Epithelial cell of prostate (primary cell): ENCODE measurements around the gene TBX5.

Source experiments
- DNase-seq: peaks from one replicate; pipeline ENCODE4 v3.0.0-alpha.2; 2011; ENCODE audit warnings: low read depth, low spot score
- H3K27ac ChIP-seq: fragments of 450-650 bp; 2 replicates; pipeline ENCODE4 v1.5.1; 2017; ENCODE audit warnings: mild to moderate bottlenecking

TBX5 gene

DNA sequence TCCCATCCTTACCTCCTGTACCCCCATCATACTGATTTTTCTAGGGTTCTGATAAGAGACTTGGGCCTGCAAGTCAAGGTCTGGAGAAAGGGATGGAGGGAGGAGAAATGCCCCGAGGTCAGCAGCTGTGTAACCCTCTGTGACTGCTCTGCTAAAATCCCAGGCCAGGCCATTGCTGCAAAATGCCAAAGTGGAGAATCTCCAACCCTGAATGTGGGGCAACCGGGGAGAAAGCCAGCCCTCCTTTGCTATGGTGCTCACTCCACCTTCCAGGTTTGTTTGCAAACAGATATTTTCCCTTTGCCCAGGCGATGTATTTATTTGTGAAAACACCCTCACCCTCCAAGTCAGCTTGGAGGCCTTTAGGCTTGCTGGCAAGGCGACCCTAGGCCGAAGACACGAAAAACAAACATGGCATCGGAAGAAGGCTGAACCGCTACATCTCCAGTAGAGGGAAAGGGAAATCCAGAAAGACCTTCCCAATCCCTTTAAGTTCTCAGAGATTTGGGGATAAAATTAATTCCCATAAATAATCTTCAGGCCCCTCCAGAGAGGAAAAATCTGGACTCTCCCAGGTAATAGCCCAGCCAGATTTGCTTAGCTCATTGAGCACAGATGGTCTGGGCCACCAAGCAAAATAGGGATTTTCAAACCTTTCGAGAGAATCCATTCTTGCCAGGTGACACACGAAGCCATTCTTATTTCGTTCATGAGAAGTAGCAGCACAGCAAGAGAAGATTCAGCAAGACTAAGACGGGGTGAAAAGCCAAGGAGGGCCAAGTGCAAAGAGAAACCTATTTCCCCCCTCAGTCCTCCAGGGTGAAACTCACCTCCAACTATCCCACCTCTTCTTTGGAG, 1.3 kb upstream of the TBX5 start:
- H3K27ac ChIP-seq, result no peak overlapping the region
- DNase-seq, result no peak

DNA sequence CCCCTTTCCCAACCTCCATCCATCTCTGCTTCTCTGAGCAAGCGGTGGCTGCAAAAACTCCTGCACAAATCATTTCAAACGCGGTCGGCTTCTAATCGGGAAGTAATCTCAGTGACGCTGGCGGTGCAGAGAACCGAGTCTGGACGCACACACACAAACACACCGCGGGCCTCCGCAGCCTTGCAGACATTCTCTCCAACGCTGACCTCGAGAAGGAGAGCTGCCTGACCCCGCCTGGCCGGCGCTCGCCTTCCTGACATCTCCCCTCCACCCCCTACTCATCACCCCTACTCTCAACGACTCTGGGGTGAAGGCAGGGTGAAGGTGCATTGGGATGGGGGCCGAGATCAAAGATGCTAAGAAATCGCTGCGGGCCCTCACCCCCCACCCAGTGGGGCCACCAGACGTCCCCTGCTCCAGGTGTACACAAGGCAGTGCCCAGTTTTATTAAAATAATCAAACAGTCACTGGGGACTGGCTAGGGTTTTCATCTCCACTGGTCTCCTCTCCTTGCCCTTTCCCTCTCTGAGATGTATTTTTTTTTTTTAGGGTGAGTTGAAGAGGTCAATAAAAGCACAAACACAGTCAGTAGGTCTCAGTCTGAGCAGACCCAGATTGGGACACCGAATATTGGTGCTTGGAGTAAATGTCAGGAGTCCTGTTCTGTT, 506 bp upstream of the TBX5 start:
- no peak overlapping the region for H3K27ac ChIP-seq
- no peak for DNase-seq

DNA sequence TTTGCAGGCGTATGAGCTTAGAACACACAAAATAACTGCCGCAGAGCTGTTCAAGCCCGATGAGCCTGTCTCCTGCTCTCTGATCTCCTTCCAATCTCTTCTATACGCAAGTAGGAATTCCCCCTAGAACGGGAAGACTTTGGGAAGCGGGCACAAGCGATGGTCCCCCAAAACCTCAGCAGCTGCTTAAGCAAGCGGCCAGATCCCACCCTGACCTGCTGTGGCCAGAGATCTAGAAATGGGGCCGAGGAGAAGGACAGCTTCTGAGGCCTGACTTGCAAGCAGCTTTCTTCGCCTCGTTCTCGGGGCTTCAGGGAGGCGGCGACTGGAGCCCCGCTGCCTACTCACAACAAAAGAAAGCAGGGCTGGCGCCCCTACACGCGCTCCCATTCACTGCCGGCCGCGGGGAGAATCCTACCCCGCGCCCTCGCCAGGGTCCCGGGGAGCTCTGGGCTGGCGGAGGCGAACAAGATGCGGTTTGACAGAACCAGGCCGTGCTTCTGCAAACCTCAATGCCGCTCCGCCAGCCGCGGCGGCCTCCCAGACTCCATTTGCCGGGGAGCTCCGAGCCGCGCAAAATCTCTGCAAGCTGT, 922 bp downstream of the TBX5 start:
- H3K27ac ChIP-seq, result no peak overlapping the region

DNA sequence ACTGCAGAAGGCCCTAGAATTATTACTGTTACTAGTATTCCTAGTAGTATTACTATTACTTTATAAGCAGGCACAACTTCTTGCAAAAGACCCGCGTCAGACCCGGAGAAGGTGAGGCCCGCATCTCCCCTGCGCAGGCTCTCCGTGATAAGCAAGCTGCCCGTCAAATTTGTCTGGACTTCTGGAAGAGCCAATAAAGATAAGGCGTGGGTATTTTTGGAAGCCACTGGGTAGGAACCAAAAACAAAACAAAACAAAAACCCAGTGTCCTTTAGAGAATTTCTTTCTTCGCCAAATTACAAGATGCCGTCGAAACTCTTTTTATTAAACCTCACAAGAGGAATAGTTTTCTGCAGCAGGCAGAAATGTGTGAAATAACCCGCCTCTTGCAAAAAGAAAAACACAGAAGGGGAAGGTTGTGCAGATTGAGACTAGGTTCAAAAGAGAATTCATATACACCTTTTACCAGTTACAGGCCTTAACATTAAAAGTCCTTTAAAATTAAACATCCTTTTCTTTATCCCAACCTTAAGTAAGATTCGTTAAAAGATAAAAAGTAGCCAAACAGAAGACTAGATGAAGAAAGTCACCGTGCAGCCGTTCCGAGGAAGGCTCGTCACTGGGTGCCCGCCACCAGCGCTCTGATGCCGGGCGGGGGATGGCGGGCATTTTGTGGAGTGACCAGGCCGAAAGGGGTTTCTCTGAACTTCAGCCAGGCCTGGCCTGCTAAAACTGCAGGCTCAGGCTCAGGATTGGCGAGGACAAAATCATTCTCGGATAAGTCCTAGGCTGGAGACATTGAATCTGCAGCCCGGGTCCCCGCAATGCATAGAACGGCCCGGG, 1.6 kb downstream of the TBX5 start:
- no peak overlapping the region for H3K27ac ChIP-seq
- DNase-seq, result no peak

More for the DNA sequence above, 922 bp downstream of the TBX5 start:
- no peak for DNase-seq

DNA sequence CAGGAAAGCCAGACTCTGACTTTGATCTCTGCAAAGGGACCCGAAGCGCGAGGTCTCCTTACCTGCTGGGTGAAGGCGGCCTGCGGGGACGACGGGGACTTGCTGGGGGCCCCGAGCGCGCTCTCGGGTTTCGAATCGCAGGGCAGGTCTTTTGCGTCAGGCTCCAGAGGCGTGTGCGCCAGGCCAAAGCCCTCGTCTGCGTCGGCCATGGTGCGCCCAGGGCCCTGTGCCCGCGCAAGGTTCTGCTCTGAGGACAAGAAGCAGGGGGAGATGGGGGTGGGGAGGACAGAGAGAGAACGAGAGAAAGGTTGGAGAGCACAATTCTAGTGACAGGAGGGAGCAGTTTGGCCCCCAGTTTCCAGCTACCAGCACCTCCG, 2.3 kb downstream of the TBX5 start:
- no peak for DNase-seq
- no peak overlapping the region for H3K27ac ChIP-seq

DNA sequence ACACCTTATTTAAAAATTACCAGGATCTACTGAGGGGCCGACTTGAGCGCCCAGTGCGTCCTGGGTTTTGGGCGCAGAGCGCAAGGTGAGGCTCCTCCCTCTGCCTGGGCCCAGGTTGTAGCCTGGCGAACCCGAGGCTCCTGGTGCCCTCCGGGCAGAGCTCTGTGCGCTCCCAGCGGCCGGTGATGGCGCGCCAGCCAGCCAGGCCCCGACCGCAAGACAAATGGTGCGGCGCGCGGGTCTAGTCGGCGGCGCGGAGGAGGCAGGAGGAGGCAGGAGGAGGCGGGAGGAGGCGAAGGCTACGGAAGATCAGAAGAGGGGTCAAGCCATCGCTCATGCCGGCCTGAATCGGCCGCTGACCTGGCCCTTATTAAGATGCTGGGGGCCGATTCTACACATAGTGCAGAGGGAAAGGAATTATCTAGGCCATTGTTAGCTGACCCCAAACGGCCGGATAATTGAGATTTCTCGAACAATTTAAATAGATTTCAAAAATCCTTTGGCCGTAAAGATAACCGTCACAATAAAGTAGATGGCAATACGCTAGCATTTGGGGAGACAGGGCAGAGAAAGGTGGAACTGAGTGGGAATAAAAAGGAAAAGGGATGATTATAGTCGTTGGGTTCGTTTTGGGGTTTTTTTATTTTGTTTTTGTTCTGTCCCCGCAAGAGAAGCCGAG, 2.8 kb downstream of the TBX5 start:
- H3K27ac ChIP-seq, result no peak overlapping the region
- no peak for DNase-seq

DNA sequence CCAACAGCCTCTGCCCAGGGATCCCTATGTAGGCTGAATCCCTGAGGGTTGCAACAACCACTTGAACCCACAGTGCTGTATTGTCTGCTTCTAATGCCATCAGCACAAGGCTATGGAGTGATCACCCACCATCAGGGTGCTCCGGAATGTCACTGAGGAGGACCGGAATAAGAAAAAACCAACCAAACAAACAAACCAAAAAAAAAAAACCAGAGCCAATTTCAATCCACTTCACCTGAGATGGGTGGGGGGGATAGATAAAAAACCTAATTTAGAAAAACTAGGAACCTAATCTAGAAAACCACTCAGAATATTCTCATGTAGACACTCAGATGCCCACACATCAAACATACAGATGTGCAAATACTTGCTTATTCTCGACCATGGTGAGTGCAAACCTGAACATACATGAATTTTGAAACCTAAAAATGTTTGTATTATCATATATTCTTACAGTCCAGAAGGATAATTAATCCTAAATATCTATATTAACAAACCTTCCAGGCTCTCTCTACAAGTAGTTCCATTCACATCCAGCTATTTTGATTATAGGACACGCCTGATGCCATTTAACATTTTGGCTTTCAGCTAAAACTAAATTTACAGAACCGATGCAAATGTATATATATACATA, 3.7 kb downstream of the TBX5 start:
- DNase-seq, result no peak
- H3K27ac ChIP-seq, result no peak overlapping the region

DNA sequence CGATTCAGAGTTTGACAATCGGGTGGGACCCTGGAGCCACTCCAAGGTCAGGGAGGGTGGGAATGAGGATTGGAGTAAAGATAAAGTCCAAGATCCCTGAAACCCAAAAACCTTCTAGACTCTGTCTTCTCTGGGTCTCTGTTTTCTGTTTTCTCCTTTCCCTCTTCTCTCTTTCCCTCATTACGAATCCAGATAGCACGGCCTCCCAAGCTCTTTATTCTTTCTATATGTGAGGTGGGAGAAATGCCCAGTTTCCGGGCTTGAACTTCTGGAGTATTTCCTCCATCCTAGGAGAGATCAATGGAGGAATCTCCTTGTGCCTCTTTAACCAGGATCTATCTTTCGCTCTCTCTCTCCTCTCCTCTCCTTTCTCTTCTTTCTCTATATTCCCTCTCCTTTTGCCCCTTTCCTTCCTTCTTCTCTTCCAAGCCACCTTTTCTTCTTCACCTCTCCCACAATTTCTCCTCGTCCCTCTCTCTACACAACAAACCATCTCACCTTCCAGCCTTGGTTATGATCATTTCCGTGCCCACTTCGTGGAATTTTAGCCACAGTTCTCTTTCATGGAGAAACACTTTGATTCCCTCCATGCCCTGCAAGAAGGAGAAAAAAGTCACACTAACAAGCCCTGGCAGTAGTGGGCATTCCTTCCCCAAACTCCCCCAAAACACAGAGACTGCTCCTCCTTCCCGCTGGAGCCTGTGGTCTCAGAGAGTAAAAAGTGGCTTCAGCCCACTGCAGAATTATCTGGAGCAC, 4.4 kb downstream of the TBX5 start:
- no peak overlapping the region for H3K27ac ChIP-seq
- DNase-seq, result no peak

DNA sequence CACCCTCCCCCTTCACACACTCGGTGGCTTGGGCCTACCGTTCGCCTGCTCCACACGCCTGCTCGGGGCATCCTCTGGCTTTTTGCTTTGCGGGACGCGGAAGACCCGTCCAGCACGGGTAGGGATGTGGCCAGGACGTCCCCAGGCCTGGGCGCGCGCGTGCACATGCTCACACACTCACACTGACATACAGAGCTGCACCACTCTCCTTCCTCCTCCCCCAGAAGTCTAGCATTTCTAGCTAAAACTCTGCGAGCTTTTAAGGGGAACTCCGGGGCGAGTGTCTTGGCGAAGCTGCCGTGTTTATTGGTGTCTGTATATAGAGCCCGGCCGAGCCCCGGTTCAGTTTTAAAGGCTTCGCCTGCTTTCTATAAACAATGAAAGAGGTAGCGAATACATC, 5.0 kb downstream of the TBX5 start:
- DNase-seq, result no peak
- no peak overlapping the region for H3K27ac ChIP-seq

DNA sequence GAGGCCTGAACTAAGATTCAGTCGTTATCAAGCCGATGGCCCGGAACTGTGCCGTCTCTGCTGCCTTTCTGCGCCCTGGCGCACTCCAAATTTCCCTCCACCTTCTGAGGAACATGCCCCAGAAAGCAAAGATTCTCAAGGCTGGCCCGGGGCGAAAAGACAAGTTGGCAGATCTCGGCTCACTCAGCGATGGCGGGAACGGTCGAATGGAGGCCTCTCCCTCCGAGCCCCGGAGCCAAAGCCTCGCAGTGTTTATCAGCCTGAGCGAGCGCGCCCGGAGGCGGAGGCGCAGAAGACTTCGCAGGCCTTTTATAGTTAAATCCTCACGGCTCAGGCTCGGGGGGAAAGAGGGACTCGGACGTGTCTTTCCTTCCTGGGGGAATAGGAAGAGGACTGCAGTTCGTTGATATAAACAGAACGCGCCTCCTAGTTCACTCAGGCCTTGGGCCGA, 5.6 kb downstream of the TBX5 start:
- no peak for DNase-seq
- H3K27ac ChIP-seq, result no peak overlapping the region

DNA sequence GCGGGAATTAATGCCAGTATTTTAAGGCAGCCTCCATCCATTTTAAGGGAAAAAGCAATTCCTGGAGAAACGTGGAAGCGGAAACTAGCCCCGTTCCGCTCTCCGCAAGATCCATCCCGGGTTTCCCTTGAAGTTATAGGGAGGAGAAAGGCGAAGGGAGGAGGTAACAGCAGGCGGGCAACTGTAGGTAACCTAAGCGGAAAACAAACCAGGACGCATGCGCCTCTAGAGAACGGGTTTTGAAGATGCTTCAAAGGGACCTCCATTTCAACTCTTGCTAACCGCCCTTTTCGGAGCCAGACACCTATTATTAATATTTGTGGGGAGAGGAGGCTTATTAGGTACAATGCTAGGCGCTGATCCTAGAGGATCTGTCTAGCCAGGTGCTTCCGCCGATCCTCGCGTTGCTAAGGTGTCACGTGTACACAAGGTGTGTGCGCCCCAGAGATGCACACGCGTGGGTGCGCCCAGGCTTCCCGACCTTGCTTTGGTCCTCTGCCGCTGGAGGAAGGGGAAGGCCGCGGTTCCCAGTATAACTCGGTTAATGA, 6.2 kb downstream of the TBX5 start:
- DNase-seq, result no peak
- no peak overlapping the region for H3K27ac ChIP-seq

DNA sequence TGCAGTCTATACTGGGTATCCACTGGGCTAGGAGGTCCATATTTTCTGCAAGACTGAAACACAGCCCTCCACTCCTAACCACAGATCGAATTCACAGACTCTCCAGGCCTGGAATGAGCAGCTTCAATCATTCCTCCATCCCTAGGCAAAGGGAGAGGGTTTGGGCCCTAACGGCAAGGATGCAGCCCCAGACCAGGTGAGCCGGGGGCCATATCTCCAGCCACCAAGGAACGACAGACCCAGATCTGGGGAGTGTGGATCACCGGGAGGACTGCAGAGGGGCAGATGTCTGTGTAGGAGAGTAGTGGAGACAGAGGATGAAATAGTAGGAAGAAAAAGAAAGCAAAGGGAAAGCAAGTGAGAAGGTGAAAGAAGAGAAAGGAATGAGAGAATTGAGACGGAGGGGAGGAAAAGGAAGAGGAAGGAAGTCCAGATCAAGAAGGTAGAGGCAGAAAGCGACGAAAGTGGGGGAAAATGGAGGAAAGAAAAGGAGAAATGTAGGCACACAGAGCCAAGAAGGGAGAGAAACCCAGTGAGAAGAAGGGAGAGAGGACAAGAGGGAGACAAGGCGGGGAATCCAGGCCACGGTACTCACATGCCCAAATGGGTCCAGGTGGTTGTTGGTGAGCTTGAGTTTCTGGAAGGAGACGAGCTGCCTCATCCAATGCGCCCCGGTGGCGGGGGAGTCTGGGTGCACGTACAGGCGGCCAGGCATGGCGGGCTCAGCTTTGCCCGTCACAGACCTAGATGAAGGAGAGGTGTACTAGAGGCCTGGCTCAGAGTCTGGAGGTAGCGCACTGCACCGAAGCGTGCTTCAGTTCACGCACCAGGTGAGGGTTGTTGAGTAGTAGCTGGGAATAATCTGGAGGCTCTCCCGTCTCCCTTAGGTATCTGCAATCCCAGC, 7.7 kb downstream of the TBX5 start:
- H3K27ac ChIP-seq, result no peak overlapping the region
- no peak for DNase-seq

DNA sequence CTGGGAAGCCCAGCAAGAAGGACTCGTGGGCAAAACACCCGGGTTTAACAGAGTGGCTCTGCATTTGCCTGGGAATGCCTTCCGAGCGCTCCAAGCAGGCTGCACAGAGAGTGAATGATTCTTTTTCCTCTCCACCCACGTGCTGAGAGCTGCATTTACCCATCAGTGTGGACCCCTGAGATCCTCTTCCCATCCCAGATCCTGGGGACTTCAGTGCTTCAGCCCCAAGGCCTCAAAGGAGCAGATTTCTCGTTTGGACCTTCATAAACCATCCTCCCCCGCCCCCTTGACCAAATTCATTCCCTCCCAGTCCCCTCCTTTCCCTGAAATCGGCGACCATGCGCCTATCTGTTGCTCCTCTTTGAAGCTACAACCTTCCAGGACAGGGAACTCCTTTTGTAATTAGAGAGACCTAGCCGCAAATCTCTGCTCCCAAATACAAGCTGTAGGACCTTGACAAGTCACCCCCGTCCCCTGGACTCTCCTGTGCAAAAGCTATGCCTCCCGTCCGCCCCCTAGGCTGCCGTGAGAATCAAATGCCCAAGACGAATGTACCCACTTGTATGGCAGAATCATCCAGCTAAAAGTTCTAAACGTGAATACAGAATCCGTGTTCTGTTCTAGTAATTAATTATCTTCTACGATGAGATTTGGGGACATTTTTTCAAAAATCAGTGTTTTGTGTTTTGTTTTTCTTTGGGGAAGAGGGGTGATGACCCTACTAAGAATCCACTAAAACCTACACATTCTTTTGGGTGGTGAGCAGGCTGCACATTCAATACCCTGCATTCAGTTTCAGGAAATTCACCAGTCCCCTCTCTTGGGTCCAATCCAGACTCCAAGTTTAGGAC, 8.8 kb downstream of the TBX5 start:
- no peak overlapping the region for H3K27ac ChIP-seq
- no peak for DNase-seq

DNA sequence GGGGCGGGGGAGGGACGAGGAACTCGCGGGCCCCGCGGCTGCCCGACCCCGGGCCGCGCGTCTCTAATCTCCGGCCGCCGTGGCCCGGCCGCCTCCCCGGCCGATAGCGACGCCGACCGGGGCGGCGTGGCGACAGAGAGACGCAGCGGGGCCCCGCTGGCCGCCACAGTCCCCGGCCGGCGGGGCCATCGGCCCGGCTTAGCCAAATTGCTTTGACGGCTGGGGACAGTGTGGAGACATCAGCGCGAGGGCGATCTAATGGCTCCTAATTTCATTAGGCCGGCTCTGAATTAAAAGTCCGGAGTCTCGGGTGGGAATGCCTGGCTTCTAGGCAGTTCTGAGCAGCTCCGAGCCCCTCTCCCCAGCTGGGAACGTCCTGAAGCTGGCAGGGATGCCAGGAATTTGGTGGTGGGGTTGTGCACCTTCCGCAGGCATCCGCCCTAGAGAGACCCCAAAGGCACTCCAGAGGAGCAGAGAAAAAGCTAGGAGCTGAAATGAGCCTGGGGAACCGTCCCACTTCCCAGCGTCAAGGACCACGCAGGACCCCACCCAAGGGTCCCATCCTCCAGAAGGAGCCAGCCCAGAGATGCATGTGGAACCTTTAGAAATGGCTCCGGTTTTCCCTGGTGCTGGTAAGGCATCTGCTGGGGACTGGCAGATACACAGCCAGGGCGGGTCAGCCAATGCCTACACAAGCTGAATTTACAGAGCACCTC, 9.6 kb downstream of the TBX5 start:
- H3K27ac ChIP-seq, result no peak overlapping the region
- no peak for DNase-seq

DNA sequence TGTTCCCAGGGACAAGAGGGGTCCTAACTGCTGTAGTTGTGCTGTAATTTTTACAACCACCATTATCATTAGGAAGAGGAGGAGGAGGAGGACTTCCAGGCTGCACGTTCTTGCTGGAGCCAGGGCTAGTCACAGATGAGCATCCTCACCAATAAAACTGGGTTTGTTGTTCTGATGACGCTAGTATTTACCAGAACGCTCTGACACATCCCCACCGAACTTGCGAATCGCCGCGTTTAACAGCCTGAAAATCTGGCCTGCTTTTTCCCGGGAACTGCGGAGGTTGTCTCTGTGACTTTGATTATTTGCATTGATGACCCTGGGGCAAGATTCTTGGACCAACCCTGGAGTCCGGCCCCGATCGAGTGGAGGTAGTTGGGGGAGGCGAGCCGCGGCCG, 10.2 kb downstream of the TBX5 start:
- DNase-seq, result no peak
- H3K27ac ChIP-seq, result no peak overlapping the region

DNA sequence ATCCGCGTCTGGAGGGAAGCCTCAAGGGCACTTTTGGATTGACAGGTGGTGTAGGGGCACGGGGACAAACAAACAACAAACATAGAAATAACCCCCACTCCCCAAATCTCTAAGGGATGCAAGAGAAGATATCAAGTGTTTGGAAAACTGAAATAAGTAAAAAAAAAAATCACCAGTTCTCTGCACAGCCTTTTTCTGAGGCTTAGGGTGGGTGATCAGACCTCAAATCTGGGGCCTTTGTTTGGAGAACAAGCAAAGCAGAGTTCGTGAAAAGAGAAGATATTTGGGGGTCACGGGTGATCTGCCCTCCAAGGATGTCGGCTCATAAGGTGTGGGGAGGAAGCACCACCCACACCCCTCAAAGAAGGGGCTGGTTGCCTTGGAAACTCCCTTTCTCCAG, 10.7 kb downstream of the TBX5 start:
- no peak overlapping the region for H3K27ac ChIP-seq

More for the DNA sequence above, 10.7 kb downstream of the TBX5 start:
- DNase-seq, result no peak
